ENCODE measurements around the gene EPB41L4B. TPM values are rescaled to one million over a fixed set of nuclear protein-coding genes. Genes with fewer than 3 reads are reported as not detected.
"Not testable (repeated sequence)": the region's sequence is repeated elsewhere in the genome, so short reads cannot be mapped to it uniquely, and the experiment has no call there.

Gene EPB41L4B
- total RNA-seq (100 to 1,000 TPM in 1 of 6 donors, 10 to 100 TPM in 5; 78.5 to 122 (median 93.9) TPM), polyA plus RNA-seq (10 to 100 TPM; 36.8 to 37.0 TPM)

DNA sequence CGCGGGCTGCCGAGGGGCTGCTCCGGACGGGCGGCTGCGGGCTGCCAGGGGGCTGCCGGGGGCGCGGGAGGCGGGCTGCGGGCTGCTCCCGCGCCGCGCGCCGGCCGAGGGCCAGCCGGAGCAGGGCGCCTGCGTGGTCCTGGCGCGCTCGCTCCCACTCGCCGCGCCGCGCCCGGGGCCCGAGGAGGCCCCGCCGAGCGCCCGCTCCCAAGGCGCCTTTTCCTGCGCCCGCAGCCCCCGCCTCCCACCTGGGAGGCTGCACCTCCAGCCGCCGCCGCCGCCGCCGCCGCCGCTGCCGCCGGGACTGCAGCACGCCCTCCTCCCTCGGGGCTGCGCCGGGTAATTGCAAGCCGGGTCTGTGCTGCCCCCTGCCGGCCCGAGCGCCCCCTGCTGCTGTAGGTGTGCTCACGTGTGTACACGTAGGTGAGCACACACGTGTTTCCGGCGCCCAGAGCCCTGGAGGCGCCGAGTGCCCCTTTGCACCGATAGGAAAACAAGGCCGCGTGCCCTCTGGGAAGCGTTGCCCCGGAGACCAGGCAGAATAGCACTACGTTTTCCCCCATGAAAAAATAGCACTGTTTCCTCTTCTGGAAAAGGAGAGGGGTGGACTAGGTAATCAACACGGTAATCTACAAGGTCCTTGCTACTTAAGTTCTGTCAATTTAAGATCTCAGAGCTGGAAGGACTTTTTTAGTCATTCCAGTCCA is at the start of gene EPB41L4B:
Gene EPB41L4B (minus strand): TSS at position 318 of the 707 bp plus-strand sequence. CDS start 613 bp downstream, outside the sequence.
- WGBS, 2 donors: 0 to 1% methylated on average over 62 to 72 of the region's 72 CpGs
- ATAC-seq (peak; percentile 72 to 82 (median 76)), DNase-seq (peak; percentile 92 to 99 (median 98)), FAIRE-seq (no peak)
- no peaks in the 10 kb centered on the region for H3K36me3 ChIP-seq
- H3K27ac ChIP-seq: peak within 1 kb of the TSS; percentile 85 to 97 (median 92)
- peak within 1 kb of the TSS; percentile 59 to 88 (median 70) for H3K4me3 ChIP-seq
- H3K9me3 ChIP-seq: no peaks in the 10 kb centered on the region
- peaks cover 14 to 15% (median 15%) of the 10 kb centered on the region in 3 donors for H3K4me1 ChIP-seq
- H3K27me3 ChIP-seq: no peaks in the 10 kb centered on the region
- TF ChIP-seq, protein P1, sequence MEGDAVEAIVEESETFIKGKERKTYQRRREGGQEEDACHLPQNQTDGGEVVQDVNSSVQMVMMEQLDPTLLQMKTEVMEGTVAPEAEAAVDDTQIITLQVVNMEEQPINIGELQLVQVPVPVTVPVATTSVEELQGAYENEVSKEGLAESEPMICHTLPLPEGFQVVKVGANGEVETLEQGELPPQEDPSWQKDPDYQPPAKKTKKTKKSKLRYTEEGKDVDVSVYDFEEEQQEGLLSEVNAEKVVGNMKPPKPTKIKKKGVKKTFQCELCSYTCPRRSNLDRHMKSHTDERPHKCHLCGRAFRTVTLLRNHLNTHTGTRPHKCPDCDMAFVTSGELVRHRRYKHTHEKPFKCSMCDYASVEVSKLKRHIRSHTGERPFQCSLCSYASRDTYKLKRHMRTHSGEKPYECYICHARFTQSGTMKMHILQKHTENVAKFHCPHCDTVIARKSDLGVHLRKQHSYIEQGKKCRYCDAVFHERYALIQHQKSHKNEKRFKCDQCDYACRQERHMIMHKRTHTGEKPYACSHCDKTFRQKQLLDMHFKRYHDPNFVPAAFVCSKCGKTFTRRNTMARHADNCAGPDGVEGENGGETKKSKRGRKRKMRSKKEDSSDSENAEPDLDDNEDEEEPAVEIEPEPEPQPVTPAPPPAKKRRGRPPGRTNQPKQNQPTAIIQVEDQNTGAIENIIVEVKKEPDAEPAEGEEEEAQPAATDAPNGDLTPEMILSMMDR (IDR thresholded peaks at IDR 0.05): peak; percentile 90 to 98 (median 92)
- intact Hi-C loops (cut with DNase I): loop anchor here in 1 of 3 donors (10.0 kb wide), 1 partner anchor 126 kb away; no protein-coding TSS in a partner anchor

GRCh38 chr9:109369285-109369684 is 48.4 kb upstream of the EPB41L4B start:
- Histone ChIP-seq H3K27ac (no peak overlapping the region), H3K27me3 (no peaks in the 10 kb centered on the region), H3K9me3 (no peaks in the 10 kb centered on the region), H3K4me1 (no peaks in the 10 kb centered on the region), H3K36me3 (no peaks in the 10 kb centered on the region), H3K4me3 (no peak overlapping the region)
- TF ChIP-seq, protein P1 (IDR thresholded peaks at IDR 0.05): no peak
- no peak for FAIRE-seq
- peak in 1 of 6 donors; percentile 25 for DNase-seq
- whole genome bisulfite sequencing, 2 donors: 24 to 41% methylated on average over 2 of the region's 2 CpGs
- intact Hi-C loops (cut with DNase I): no loop called here
- ATAC-seq: peak in 1 of 4 donors; percentile 35

DNA sequence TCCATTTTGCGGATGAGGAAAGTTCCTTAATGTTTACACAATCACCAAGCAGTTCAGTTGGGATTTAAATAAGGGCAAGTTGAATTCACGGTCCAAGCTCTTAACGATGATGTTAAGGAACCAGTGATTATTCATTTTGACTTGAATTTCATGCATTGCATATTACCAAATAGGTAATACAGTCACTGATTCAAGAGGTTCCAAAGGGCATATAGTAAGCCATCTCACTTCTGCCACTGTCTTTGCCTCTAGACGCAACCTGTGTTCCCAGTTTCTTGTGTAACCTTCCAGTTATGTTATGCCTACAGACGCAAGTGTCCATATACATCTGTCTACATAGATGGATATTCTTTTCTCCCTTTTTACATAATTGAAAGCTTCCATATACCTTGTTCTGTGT is 39.9 kb upstream of the EPB41L4B start:
- Histone ChIP-seq H3K4me3 (no peak overlapping the region), H3K27ac (no peak overlapping the region), H3K36me3 (no peaks in the 10 kb centered on the region), H3K4me1 (no peaks in the 10 kb centered on the region), H3K27me3 (no peaks in the 10 kb centered on the region), H3K9me3 (no peaks in the 10 kb centered on the region)
- DNase-seq (no peak), ATAC-seq (no peak), FAIRE-seq (no peak)
- intact Hi-C loops (cut with DNase I): no loop called here
- TF ChIP-seq, protein P1 (IDR thresholded peaks at IDR 0.05): no peak
- WGBS, 2 donors: 77 to 86% methylated on average over 5 of the region's 5 CpGs

DNA sequence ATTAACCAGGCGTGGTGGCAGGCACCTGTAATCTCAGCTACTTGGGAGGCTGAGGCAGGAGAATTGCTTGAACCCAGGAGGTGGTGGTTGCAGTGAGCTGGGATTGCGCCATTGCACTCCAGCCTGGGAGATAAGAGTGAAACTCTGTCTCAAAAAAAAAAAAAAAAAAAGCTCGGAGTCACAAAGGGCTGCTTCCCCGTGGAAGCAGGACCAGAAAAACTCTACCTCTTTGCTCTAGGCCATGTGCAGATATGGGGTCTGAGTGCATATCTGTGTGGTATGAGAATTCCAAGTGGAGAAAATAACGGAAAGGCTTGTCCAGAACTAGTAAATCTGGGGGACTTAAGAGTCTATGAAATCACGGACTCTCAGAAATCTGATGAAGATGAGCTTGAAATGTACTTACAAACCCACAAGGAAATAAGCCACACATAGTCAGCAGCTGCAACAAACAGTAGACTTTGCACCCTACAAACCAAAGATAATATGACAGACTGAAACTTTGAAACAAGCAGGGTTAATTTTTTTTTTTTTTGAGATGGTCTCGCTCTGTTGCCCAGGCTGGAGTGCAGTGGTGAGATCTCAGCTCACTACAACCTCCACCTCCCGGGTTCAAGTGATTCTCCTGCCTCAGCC is 38.2 kb upstream of the EPB41L4B start:
- H3K4me3 ChIP-seq; FAIRE-seq; H3K4me1 ChIP-seq; H3K36me3 ChIP-seq; H3K27ac ChIP-seq; H3K9me3 ChIP-seq; H3K27me3 ChIP-seq; intact Hi-C loops (cut with DNase I); ATAC-seq; DNase-seq: not testable (repeated sequence)
- 77 to 80% methylated on average over 8 of the region's 8 CpGs for WGBS, 2 donors

DNA sequence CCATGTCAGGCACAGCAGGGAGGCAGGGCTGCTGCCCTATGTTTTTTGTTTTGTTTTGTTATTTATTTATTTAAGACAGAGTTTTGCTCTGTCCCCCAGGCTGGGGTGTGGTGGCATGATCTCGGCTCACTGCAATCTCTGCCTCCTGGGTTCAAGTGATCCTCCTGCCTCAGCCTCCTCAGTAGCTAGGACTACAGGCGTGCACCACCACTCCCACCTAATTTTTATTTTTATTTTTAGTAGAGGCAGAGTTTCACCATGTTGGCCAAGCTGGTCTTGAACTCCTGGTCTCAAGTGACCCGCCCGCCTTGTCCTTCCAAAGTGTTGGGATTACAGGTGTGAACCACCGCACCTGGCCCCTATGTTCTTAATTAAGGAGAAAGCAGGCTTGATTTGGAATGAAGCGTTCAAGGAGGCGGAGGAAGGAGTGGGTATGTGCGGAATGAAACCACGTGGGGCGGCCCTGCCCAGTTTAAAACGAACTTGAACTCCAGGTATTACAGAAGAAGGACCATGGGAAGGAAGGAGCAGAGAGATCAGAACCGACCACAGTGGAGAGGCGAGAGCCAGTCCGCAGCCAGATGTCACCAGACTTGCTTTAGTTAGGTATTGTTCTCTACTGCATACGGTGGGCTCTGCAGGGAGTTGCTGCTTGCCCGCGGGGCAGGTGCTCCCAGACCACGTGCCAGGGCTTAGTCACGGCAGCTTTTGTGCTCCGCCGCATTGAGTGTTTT is 34.9 kb upstream of the EPB41L4B start:
- no peak for DNase-seq
- H3K4me1 ChIP-seq: no peaks in the 10 kb centered on the region
- intact Hi-C loops (cut with DNase I): no loop called here
- no peaks in the 10 kb centered on the region for H3K9me3 ChIP-seq
- TF ChIP-seq, protein P1 (IDR thresholded peaks at IDR 0.05): no peak
- 85 to 86% methylated on average over 21 of the region's 21 CpGs for WGBS, 2 donors
- H3K27ac ChIP-seq: no peak overlapping the region
- no peak overlapping the region for H3K4me3 ChIP-seq
- no peak for ATAC-seq
- no peak for FAIRE-seq
- no peaks in the 10 kb centered on the region for H3K36me3 ChIP-seq
- no peaks in the 10 kb centered on the region for H3K27me3 ChIP-seq
